SIG-M5 (cell line): ENCODE results near the gene CBX5.

Source experiments
- DNase-seq: peaks from one replicate; lab custom pipeline; 2025; lab: John Stamatoyannopoulos, UW

The CBX5 gene

GRCh38 chr12:54225666-54226065 is 54.3 kb downstream of the CBX5 start:
- DNase-seq, result no peak

GRCh38 chr12:54222609-54223008 is 57.3 kb downstream of the CBX5 start:
- DNase-seq, result no peak

- DNase-seq, result no peak
These were observed 58.4 kb downstream of the CBX5 start for GRCh38 chr12:54221402-54221984.

- no peak for DNase-seq
These were observed 59.4 kb downstream of the CBX5 start for GRCh38 chr12:54220567-54220966.

GRCh38 chr12:54220092-54220557 is 59.8 kb downstream of the CBX5 start:
- no peak for DNase-seq

GRCh38 chr12:54217774-54218241 is 62.1 kb downstream of the CBX5 start:
- DNase-seq, result no peak

- DNase-seq, result peak; percentile 58
These were observed 62.9 kb downstream of the CBX5 start for GRCh38 chr12:54216797-54217661.

GRCh38 chr12:54215989-54216796 is 63.7 kb downstream of the CBX5 start:
- DNase-seq, result no peak

- DNase-seq, result peak; percentile 70
These were observed 65.1 kb downstream of the CBX5 start for GRCh38 chr12:54214553-54215406.

- DNase-seq, result no peak
These were observed 66.8 kb downstream of the CBX5 start for GRCh38 chr12:54213079-54213478.

- no peak for DNase-seq
These were observed 68.0 kb downstream of the CBX5 start for GRCh38 chr12:54211920-54212319.

GRCh38 chr12:54210400-54210790 is 69.5 kb downstream of the CBX5 start:
- DNase-seq, result no peak

GRCh38 chr12:54208591-54208990 is 71.3 kb downstream of the CBX5 start:
- no peak for DNase-seq

- no peak for DNase-seq
These were observed 72.2 kb downstream of the CBX5 start for GRCh38 chr12:54207539-54208294.

GRCh38 chr12:54206791-54207190 is 73.1 kb downstream of the CBX5 start:
- no peak for DNase-seq

- no peak for DNase-seq
These were observed 75.6 kb downstream of the CBX5 start for GRCh38 chr12:54204316-54204715.

- no peak for DNase-seq
These were observed 78.7 kb downstream of the CBX5 start for GRCh38 chr12:54201001-54201794.

- no peak for DNase-seq
These were observed 79.5 kb downstream of the CBX5 start for GRCh38 chr12:54200412-54200811.

- DNase-seq, result no peak
These were observed 80.0 kb downstream of the CBX5 start for GRCh38 chr12:54199917-54200316.

GRCh38 chr12:54199034-54199433 is 80.9 kb downstream of the CBX5 start:
- no peak for DNase-seq
